ENCODE measurements around the gene SPEM2.

DNA sequence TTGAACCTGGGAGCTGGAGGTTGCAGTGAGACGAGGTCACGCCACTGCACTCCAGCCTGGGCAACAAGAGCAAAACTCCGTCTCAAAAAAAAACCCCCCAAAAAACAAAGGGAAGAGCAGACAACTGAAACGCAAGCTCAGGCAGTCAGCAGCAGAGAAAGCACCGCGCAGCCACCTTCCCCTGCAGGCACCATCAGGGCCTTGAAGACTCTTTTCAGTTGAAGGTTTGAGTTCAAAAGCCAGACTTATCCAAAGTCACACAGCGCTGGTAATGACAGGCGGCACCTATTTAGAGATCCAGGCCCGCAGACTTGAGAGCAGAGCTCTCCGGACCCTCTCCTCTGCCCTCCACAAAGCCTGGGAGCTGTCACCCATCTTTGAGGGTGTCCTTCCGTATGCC is 42.9 kb downstream of the SPEM2 start:
- TF ChIP-seq, protein P1, sequence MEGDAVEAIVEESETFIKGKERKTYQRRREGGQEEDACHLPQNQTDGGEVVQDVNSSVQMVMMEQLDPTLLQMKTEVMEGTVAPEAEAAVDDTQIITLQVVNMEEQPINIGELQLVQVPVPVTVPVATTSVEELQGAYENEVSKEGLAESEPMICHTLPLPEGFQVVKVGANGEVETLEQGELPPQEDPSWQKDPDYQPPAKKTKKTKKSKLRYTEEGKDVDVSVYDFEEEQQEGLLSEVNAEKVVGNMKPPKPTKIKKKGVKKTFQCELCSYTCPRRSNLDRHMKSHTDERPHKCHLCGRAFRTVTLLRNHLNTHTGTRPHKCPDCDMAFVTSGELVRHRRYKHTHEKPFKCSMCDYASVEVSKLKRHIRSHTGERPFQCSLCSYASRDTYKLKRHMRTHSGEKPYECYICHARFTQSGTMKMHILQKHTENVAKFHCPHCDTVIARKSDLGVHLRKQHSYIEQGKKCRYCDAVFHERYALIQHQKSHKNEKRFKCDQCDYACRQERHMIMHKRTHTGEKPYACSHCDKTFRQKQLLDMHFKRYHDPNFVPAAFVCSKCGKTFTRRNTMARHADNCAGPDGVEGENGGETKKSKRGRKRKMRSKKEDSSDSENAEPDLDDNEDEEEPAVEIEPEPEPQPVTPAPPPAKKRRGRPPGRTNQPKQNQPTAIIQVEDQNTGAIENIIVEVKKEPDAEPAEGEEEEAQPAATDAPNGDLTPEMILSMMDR (IDR thresholded peaks at IDR 0.05): no peak
- TF ChIP-seq POLR2A (IDR thresholded peaks at IDR 0.05): no peak
